Measurements from ENCODE around the gene KRTAP10-1. TPM values are rescaled to one million over a fixed set of nuclear protein-coding genes. Genes with fewer than 3 reads are reported as not detected.
"Not testable (repeated sequence)": the region's sequence is repeated elsewhere in the genome, so short reads cannot be mapped to it uniquely, and the experiment has no call there.

Gene KRTAP10-1
- total RNA-seq, 5 donors from 2014 or later (not counting 1 experiment from before 2014, with no cell fraction given), result not detected

- ChIA-PET POLR2A (no interaction called here), CTCF (no interaction called here)
- Mint-ChIP-seq H3K4me1 (peaks cover 0 to 12% (median 5%) of the 10 kb centered on the region in 3 donors), H3K27ac (no peak overlapping the region), H3K9me3 (peaks cover 4 to 17% (median 8%) of the 10 kb centered on the region in 3 donors), H3K36me3 (no peaks in the 10 kb centered on the region), H3K27me3 (peaks cover 9 to 16% of the 10 kb centered on the region in 2 donors), H3K4me3 (no peak overlapping the region)
- Histone ChIP-seq H3K4me3 (ENCODE audit: control insufficient read depth in 1 of 2, extremely low read depth in 1 of 2, low read length in 1 of 2) (no peak overlapping the region), H3K9me3 (no peaks in the 10 kb centered on the region), H3K27ac (ENCODE audit: low read length) (no peak overlapping the region), H3K36me3 (ENCODE audit: control insufficient read depth in 2 of 2, extremely low read depth in 1 of 2, insufficient read depth in 1 of 2, low read length in 1 of 2) (no peaks in the 10 kb centered on the region), H3K27me3 (replicated peaks in 1 of 2; ENCODE audit: control insufficient read depth in 2 of 2, extremely low read depth in 1 of 2, insufficient read depth in 2 of 2, low read length in 1 of 2) (peaks cover 0 to 33% of the 10 kb centered on the region in 2 experiments), H3K4me1 (ENCODE audit: control insufficient read depth in 1 of 2, extremely low read depth in 1 of 2, insufficient read depth in 2 of 2, low read length in 2 of 2) (peaks cover 0 to 7% of the 10 kb centered on the region in 2 experiments)
- WGBS (ENCODE audit: insufficient coverage), result 84% methylated on average over 16 of the region's 20 CpGs
- peak in 1 of 35 experiments; percentile 23 for DNase-seq
- no peak for ATAC-seq (replicated peaks in 1 of 4)
Observed at GRCh38 chr21:44575307-44576024, 35.5 kb upstream of the KRTAP10-1 start.

- Histone ChIP-seq H3K4me3 (ENCODE audit: control insufficient read depth in 1 of 2, extremely low read depth in 1 of 2, low read length in 1 of 2) (no peak overlapping the region), H3K36me3 (ENCODE audit: control insufficient read depth in 2 of 2, extremely low read depth in 1 of 2, insufficient read depth in 1 of 2, low read length in 1 of 2) (no peaks in the 10 kb centered on the region), H3K27me3 (replicated peaks in 1 of 2; ENCODE audit: control insufficient read depth in 2 of 2, extremely low read depth in 1 of 2, insufficient read depth in 2 of 2, low read length in 1 of 2) (peaks cover 0 to 36% of the 10 kb centered on the region in 2 experiments), H3K27ac (ENCODE audit: low read length) (no peak overlapping the region), H3K9me3 (no peaks in the 10 kb centered on the region), H3K4me1 (ENCODE audit: control insufficient read depth in 1 of 2, extremely low read depth in 1 of 2, insufficient read depth in 2 of 2, low read length in 2 of 2) (peaks cover 0 to 7% of the 10 kb centered on the region in 2 experiments)
- WGBS (ENCODE audit: insufficient coverage), result 37% methylated on average over 20 of the region's 21 CpGs
- CTCF ChIA-PET, result no interaction called here
- H3K4me1 Mint-ChIP-seq, result peaks cover 0 to 12% (median 2%) of the 10 kb centered on the region in 3 donors
- no peaks in the 10 kb centered on the region for H3K36me3 Mint-ChIP-seq
- no peak overlapping the region for H3K27ac Mint-ChIP-seq
- POLR2A ChIA-PET, result no interaction called here
- peaks cover 0 to 15% (median 8%) of the 10 kb centered on the region in 3 donors for H3K9me3 Mint-ChIP-seq
- DNase-seq, result peak in 2 of 35 experiments; percentile 2 to 10
- no peak for ATAC-seq (replicated peaks in 1 of 4)
- no peak overlapping the region for H3K4me3 Mint-ChIP-seq
- H3K27me3 Mint-ChIP-seq, result peaks cover 9 to 12% of the 10 kb centered on the region in 2 donors
Observed at GRCh38 chr21:44574457-44575306, 34.7 kb upstream of the KRTAP10-1 start.

DNA sequence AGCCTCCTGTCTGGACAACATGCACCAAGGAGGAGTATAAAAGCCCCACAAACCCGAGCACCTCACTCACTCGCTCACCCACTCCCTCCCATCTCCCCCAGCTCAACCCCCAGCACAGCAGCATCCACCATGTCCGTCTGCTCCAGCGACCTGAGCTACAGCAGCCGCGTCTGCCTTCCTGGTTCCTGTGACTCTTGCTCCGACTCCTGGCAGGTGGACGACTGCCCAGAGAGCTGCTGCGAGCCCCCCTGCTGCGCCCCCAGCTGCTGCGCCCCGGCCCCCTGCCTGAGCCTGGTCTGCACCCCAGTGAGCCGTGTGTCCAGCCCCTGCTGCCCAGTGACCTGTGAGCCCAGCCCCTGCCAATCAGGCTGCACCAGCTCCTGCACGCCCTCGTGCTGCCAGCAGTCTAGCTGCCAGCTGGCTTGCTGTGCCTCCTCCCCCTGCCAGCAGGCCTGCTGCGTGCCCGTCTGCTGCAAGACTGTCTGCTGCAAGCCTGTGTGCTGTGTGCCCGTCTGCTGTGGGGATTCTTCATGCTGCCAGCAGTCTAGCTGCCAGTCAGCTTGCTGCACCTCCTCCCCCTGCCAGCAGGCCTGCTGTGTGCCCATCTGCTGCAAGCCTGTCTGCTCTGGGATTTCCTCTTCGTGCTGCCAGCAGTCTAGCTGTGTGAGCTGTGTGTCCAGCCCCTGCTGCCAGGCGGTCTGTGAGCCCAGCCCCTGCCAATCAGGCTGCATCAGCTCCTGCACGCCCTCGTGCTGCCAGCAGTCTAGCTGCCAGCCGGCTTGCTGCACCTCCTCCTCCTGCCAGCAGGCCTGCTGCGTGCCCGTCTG, 33.8 kb upstream of the KRTAP10-1 start, which contains the start of gene KRTAP10-4:
KRTAP10-4 (plus strand) TSS at position 100 of the 827 bp plus-strand sequence; CDS start at position 130, 30 bp downstream.
- H3K27ac Mint-ChIP-seq; H3K4me1 ChIP-seq (ENCODE audit: control insufficient read depth in 1 of 2, extremely low read depth in 1 of 2, insufficient read depth in 2 of 2, low read length in 2 of 2); H3K36me3 Mint-ChIP-seq; CTCF ChIA-PET; POLR2A ChIA-PET; H3K4me3 Mint-ChIP-seq; H3K9me3 ChIP-seq; H3K4me3 ChIP-seq (ENCODE audit: control insufficient read depth in 1 of 2, extremely low read depth in 1 of 2, low read length in 1 of 2); ATAC-seq (replicated peaks in 1 of 4); H3K36me3 ChIP-seq (ENCODE audit: control insufficient read depth in 2 of 2, extremely low read depth in 1 of 2, insufficient read depth in 1 of 2, low read length in 1 of 2); H3K27ac ChIP-seq (ENCODE audit: low read length): not testable (repeated sequence)
- peaks cover 0 to 15% (median 8%) of the 10 kb centered on the region in 3 donors for H3K9me3 Mint-ChIP-seq
- WGBS (ENCODE audit: insufficient coverage), result 70% methylated on average over 9 of the region's 25 CpGs
- peaks cover 0 to 12% (median 2%) of the 10 kb centered on the region in 3 donors for H3K4me1 Mint-ChIP-seq
- peaks cover 0 to 44% of the 10 kb centered on the region in 2 experiments for H3K27me3 ChIP-seq (replicated peaks in 1 of 2; ENCODE audit: control insufficient read depth in 2 of 2, extremely low read depth in 1 of 2, insufficient read depth in 2 of 2, low read length in 1 of 2)
- H3K27me3 Mint-ChIP-seq, result peaks cover 10 to 12% of the 10 kb centered on the region in 2 donors
- DNase-seq, result peak in 1 of 35 experiments; percentile 19

- Mint-ChIP-seq H3K4me3 (no peak overlapping the region), H3K27ac (no peak overlapping the region), H3K36me3 (no peaks in the 10 kb centered on the region), H3K9me3 (peaks cover 0 to 13% (median 8%) of the 10 kb centered on the region in 3 donors), H3K27me3 (peaks cover 10 to 12% of the 10 kb centered on the region in 2 donors), H3K4me1 (peaks cover 0 to 12% (median 2%) of the 10 kb centered on the region in 3 donors)
- WGBS (ENCODE audit: insufficient coverage), result 88% methylated on average over 9 of the region's 15 CpGs
- H3K27ac ChIP-seq (ENCODE audit: low read length), result no peak overlapping the region
- ChIA-PET POLR2A (no interaction called here), CTCF (no interaction called here)
- H3K27me3 ChIP-seq (replicated peaks in 1 of 2; ENCODE audit: control insufficient read depth in 2 of 2, extremely low read depth in 1 of 2, insufficient read depth in 2 of 2, low read length in 1 of 2), result peaks cover 0 to 44% of the 10 kb centered on the region in 2 experiments
- no peaks in the 10 kb centered on the region for H3K36me3 ChIP-seq (ENCODE audit: control insufficient read depth in 2 of 2, extremely low read depth in 1 of 2, insufficient read depth in 1 of 2, low read length in 1 of 2)
- H3K9me3 ChIP-seq, result no peaks in the 10 kb centered on the region
- H3K4me1 ChIP-seq (ENCODE audit: control insufficient read depth in 1 of 2, extremely low read depth in 1 of 2, insufficient read depth in 2 of 2, low read length in 2 of 2), result peaks cover 0 to 7% of the 10 kb centered on the region in 2 experiments
- H3K4me3 ChIP-seq (ENCODE audit: control insufficient read depth in 1 of 2, extremely low read depth in 1 of 2, low read length in 1 of 2), result no peak overlapping the region
- ATAC-seq (replicated peaks in 1 of 4) (no peak), DNase-seq (no peak)
Observed at GRCh38 chr21:44572959-44573583, 33.1 kb upstream of the KRTAP10-1 start.

DNA sequence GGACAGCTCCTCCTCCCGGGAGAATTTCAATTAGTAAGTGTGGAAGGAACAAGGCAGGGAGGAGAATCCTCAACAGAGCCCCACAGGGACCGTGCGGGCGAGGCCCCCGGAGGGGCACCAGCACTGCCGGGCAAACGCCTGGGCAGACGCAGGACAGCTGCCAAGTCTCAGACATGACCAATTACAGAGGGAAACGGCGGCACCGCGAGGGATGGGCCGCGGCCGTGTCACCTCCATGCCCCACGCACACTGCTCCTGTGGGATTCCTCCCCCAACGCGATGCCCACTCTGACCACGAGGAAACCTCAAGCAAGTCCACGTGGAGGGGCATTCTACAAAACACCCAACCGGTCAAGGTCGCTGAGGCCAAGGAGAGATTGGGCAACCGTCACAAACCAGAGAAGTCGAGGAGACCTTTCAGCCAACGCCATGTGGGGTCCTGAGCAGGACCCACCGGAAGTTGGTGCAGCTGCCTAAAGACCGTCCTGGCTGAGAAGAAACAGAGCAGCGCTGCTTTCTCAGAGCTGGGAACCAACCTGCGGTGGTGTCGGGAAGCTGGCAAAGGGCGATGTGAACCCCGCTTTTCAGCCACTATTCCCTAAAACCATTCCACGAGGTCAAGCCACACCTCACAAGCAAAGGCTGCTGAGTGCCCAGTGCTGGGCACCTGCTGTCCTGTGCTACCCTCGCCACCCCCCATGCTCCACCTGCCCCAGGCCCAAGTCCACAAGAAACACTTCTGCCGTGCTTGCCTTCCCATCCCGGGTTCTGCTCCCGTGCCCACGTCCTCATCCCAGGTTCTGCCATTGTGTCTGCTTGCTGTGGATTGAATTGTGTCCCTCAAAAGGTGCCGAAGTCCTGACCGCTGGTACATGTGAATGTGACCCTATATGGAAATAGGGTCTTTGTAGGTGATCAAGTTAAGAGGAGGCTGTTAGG, 32.1 kb upstream of the KRTAP10-1 start:
- Histone ChIP-seq H3K9me3 (no peaks in the 10 kb centered on the region), H3K4me3 (ENCODE audit: control insufficient read depth in 1 of 2, extremely low read depth in 1 of 2, low read length in 1 of 2) (no peak overlapping the region), H3K36me3 (ENCODE audit: control insufficient read depth in 2 of 2, extremely low read depth in 1 of 2, insufficient read depth in 1 of 2, low read length in 1 of 2) (no peaks in the 10 kb centered on the region), H3K4me1 (ENCODE audit: control insufficient read depth in 1 of 2, extremely low read depth in 1 of 2, insufficient read depth in 2 of 2, low read length in 2 of 2) (peaks cover 0 to 7% of the 10 kb centered on the region in 2 experiments), H3K27me3 (replicated peaks in 1 of 2; ENCODE audit: control insufficient read depth in 2 of 2, extremely low read depth in 1 of 2, insufficient read depth in 2 of 2, low read length in 1 of 2) (peaks cover 0 to 44% of the 10 kb centered on the region in 2 experiments), H3K27ac (ENCODE audit: low read length) (no peak overlapping the region)
- H3K27ac Mint-ChIP-seq, result no peak overlapping the region
- no peak overlapping the region for H3K4me3 Mint-ChIP-seq
- DNase-seq, result peak in 1 of 35 experiments; percentile 10
- peaks cover 0 to 6% (median under 1%) of the 10 kb centered on the region in 3 donors for H3K9me3 Mint-ChIP-seq
- WGBS (ENCODE audit: insufficient coverage), result 87% methylated on average over 37 of the region's 40 CpGs
- no peak for ATAC-seq (replicated peaks in 1 of 4)
- peaks cover 0 to 12% (median 2%) of the 10 kb centered on the region in 3 donors for H3K4me1 Mint-ChIP-seq
- no peaks in the 10 kb centered on the region for H3K36me3 Mint-ChIP-seq
- CTCF ChIA-PET, result no interaction called here
- H3K27me3 Mint-ChIP-seq, result peaks cover 10 to 12% of the 10 kb centered on the region in 2 donors
- POLR2A ChIA-PET, result no interaction called here
